Right lobe of liver (tissue), 6 donors: ENCODE results near the gene CRYBA1. TPM values are rescaled to one million over a fixed set of nuclear protein-coding genes. Genes with fewer than 3 reads are reported as not detected.

ENCODE experiments used
- ATAC-seq, 4 donors: fragments of 200-7000 bp; cut with Tn5 transposase; one replicate each; pipeline ENCODE4 v1.9.1; 2020; ENCODE audit warnings: mild to moderate bottlenecking in 4 of 4, moderate library complexity in 4 of 4
- DNase-seq, 3 donors: peaks; one replicate each; pipeline ENCODE4 v3.0.0-alpha.2; 2020
- H3K27ac ChIP-seq, 3 donors: fragments of 200-600 bp; one replicate each; pipeline ENCODE4 v1.8.0; 2022
- H3K27me3 ChIP-seq, 2 donors: fragments of 200-600 bp; one replicate each; pipeline ENCODE4 v1.8.0; 2022
- H3K36me3 ChIP-seq, 4 donors: fragments of 200-600 bp; sonication (generic) in 1 of 4; one replicate each; pipeline versions ENCODE4 v1.5.1 to v1.8.0; 2017 to 2022; ENCODE audit warnings: control low read depth in 1 of 4
- H3K4me1 ChIP-seq, 4 donors: fragments of 200-600 bp; sonication (generic) in 1 of 4; one replicate each; pipeline versions ENCODE4 v1.5.1 to v1.8.0; 2017 to 2022; ENCODE audit warnings: control low read depth in 1 of 4
- H3K4me3 ChIP-seq, 3 donors: fragments of 200-600 bp; one replicate each; pipeline ENCODE4 v1.8.0; 2022
- H3K9me3 ChIP-seq, 4 donors: fragments of 200-600 bp; sonication (generic) in 1 of 4; one replicate each; pipeline versions ENCODE4 v1.5.1 to v1.8.0; 2017 to 2022; ENCODE audit warnings: control low read depth in 1 of 4
- POLR2A ChIP-seq: fragments of 450-650 bp; IDR thresholded peaks from one replicate; pipeline ENCODE4 v1.6.1; 2017; ENCODE audit warnings: antibody characterized with exemption, mild to moderate bottlenecking
- WGBS: methylation state at CpG from one replicate; pipeline ENCODE4 v1.1.6; 2018; ENCODE audit warnings: low coverage, low lambda C conversion rate; ENCODE audit not compliant: insufficient coverage; ENCODE audit errors: missing lambda C conversion rate; 5-methylcytosine and 5-hydroxymethylcytosine counted together
- intact Hi-C, 2 donors: fragments of 100-400 bp; cut with DNase I; formaldehyde crosslinking; loops; one replicate each; pipeline versions ENCODE4 v1.11.2 to v1.14.1; 2022
- total RNA-seq, 6 experiments: library from RNA; depleted of rRNA in 2 of 6; stranded (reverse); fragments of >200 nt in 2 of 6; fragmentation: NEBNext Ultra II Directional in 3 of 6; extraction: Animal tissue kit (Norgen Biotek cat#: 25700) in 3 of 6; gene quantifications; one replicate each; pipeline versions ENCODE4 v1.1.0 to v1.2.4, GENCODE V29; 2016 to 2023
- TF ChIP-seq, protein P1 (sequence below), 4 donors: fragments of 200-600 bp in 3 of 4; fragments of 450-650 bp in 1 of 4; IDR thresholded peaks; one replicate each; pipeline versions ENCODE4 v1.5.1 to v1.8.0; 2016 to 2022; ENCODE audit warnings: antibody characterized with exemption in 4 of 4, mild to moderate bottlenecking in 2 of 4
- donor health status: DM: no; HTN: yes; CAD: no.
- donor health status: DM: no; HTN: no; CAD: no.
- donor health status: DM: no; HTN: no; CAD: no.
- donor health status: DM: no; HTN: yes; CAD: no.
- donor health status: DM: no; HTN: yes; CAD: no.

Gene CRYBA1
- total RNA-seq, 6 experiments from 2014 or later = not detected

DNA sequence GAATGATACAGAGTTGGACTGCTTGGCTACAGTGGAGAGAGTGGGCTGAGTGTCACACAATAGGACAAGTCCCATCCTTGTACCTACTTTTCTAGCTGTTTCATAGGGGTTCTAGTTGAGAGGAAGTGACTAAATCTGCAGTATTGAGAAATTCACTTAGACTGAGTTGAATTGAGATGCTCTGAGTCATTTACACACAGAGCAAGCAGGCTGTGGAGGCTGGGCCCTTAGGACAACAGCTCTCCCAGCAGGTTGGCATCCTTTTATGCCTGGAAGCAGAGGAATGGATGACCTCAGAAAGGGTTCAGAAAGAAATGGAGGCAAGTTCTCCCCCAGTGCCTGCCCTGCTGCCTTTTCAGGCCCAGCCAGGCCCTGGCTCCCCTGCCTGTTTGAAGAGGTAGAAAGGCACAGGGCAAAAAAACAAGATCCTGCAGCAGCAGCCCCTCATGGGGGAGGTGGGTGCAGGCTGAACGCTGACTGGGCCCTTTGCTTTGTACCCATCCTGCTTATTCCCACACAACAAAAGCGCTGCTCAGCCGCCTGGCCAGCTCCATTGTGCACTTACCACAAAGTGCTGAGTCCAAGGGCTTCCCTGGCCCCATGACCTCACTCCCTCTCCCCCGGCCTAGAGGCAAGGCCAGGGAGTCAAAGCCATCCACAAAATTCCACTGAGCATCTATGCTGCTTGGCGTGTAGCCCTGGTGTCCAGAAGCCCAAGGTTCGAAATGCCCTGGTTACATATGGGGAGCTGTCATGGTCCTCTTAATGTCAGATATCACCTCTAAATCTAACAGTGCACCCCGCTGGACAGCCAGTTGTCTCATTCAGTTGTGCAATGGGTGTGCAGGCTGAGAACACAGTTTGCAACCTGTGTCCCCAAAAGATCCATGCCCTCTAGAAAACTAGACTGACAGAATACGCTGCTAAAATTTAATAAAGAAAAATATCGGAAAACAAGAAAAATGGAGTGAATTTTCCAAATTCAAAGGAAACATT lies 5.4 kb upstream of the CRYBA1 start:
- no peak for TF ChIP-seq POLR2A
- TF ChIP-seq, protein P1, sequence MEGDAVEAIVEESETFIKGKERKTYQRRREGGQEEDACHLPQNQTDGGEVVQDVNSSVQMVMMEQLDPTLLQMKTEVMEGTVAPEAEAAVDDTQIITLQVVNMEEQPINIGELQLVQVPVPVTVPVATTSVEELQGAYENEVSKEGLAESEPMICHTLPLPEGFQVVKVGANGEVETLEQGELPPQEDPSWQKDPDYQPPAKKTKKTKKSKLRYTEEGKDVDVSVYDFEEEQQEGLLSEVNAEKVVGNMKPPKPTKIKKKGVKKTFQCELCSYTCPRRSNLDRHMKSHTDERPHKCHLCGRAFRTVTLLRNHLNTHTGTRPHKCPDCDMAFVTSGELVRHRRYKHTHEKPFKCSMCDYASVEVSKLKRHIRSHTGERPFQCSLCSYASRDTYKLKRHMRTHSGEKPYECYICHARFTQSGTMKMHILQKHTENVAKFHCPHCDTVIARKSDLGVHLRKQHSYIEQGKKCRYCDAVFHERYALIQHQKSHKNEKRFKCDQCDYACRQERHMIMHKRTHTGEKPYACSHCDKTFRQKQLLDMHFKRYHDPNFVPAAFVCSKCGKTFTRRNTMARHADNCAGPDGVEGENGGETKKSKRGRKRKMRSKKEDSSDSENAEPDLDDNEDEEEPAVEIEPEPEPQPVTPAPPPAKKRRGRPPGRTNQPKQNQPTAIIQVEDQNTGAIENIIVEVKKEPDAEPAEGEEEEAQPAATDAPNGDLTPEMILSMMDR (IDR thresholded peaks at IDR 0.05) = no peak
- DNase-seq = peak in 1 of 3 donors; percentile 55
- 78% methylated on average over 3 of the region's 9 CpGs for WGBS
- Histone ChIP-seq H3K27ac (no peak overlapping the region), H3K4me3 (no peak overlapping the region), H3K36me3 (no peaks in the 10 kb centered on the region), H3K27me3 (no peaks in the 10 kb centered on the region), H3K4me1 (peaks cover 0 to 10% (median 0%) of the 10 kb centered on the region in 4 donors), H3K9me3 (no peaks in the 10 kb centered on the region)
- peak in 3 of 4 donors; percentile 11 to 92 (median 40) for ATAC-seq
- intact Hi-C loops = no loop called here

DNA sequence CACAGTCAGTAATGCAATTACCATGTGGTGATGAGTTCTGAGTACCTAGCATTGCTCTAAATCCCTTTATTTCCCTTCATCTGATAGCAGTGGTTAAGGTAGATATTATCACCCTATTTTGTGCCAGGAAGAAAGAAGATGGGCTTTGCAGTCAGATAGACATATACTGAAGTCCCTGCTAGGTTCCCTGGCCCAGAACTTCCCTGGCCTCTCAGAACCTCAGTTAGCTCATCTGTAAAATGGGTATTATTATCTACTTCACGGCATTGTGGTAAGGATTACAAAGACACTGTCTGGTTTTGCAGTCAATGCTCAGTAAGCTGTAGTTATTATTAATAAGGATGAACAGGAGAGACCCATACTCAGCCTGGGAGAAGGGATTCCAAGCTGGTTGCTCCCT lies 4.6 kb upstream of the CRYBA1 start:
- WGBS = 100% methylated on average over 1 of the region's 1 CpG
- ATAC-seq (no peak), DNase-seq (no peak)
- TF ChIP-seq, protein P1 (IDR thresholded peaks at IDR 0.05) = no peak
- TF ChIP-seq POLR2A = no peak
- no peaks in the 10 kb centered on the region for H3K9me3 ChIP-seq
- H3K4me3 ChIP-seq = no peak overlapping the region
- intact Hi-C loops = no loop called here
- H3K36me3 ChIP-seq = no peaks in the 10 kb centered on the region
- H3K27me3 ChIP-seq = no peaks in the 10 kb centered on the region
- H3K4me1 ChIP-seq = peaks cover 0 to 10% (median 0%) of the 10 kb centered on the region in 4 donors
- no peak overlapping the region for H3K27ac ChIP-seq

DNA sequence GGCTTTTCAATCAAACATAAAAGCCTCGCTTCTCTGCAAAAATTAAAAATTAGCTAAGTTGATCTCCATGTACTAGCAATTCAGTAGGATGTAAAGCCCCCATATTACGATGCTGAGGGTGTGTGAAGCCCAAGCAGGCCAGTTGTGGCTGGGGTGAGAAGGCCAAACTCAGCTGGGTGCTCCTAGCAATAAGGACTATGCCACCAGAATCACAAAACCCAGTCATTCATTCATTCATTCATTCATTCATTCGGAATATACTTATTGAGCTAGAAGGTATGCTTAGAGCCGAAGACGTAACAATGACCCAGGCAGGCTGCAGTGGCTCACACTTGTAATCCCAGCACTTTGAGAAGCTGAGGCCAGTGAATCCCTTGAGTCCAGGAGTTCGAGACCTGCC lies 3.9 kb upstream of the CRYBA1 start:
- DNase-seq = no peak
- WGBS = 94% methylated on average over 3 of the region's 6 CpGs
- H3K36me3 ChIP-seq = no peaks in the 10 kb centered on the region
- TF ChIP-seq, protein P1 (IDR thresholded peaks at IDR 0.05) = no peak
- TF ChIP-seq POLR2A = no peak
- intact Hi-C loops = no loop called here
- H3K4me3 ChIP-seq = no peak overlapping the region
- H3K27ac ChIP-seq = no peak overlapping the region
- ATAC-seq = no peak
- peaks cover 0 to 9% (median 0%) of the 10 kb centered on the region in 4 donors for H3K4me1 ChIP-seq
- H3K27me3 ChIP-seq = no peaks in the 10 kb centered on the region
- H3K9me3 ChIP-seq = no peaks in the 10 kb centered on the region

DNA sequence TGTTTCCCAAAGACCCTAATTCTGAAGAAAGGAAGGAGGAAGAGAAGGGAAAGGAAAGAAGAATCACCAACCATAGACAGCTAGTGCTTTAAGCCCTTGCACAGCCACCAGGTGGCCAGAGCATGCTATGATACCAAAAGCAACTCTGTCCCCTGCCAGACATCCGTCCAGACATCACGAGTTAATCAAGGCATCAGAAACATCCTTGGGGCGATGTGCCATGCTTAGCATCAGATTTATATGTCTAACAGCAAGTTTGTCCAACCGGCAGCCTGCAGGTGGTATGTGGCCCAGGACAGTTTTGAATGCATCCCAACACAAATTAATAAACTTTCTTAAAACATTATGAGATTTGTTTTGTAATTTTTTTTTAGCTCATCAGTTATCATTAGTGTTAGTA lies 2.9 kb upstream of the CRYBA1 start:
- ATAC-seq = peak in 2 of 4 donors; percentile 14 to 33
- DNase-seq = no peak
- no peaks in the 10 kb centered on the region for H3K27me3 ChIP-seq
- H3K4me1 ChIP-seq = no peaks in the 10 kb centered on the region
- TF ChIP-seq, protein P1 (IDR thresholded peaks at IDR 0.05) = peak in 3 of 4 donors; percentile 16 to 21 (median 18)
- no peak for TF ChIP-seq POLR2A
- H3K4me3 ChIP-seq = no peak overlapping the region
- WGBS = 39% methylated on average over 4 of the region's 4 CpGs
- intact Hi-C loops = no loop called here
- no peaks in the 10 kb centered on the region for H3K9me3 ChIP-seq
- no peaks in the 10 kb centered on the region for H3K36me3 ChIP-seq
- H3K27ac ChIP-seq = no peak overlapping the region
